K562 (cell line): ENCODE results near the gene SELL. TPM values are rescaled to one million over a fixed set of nuclear protein-coding genes. Genes with fewer than 3 reads are reported as not detected.

ENCODE experiments used
- CBX1 ChIP-seq: sonication (generic); IDR thresholded peaks from 2 replicates; pipeline ENCODE4 v1.6.1; 2016; ENCODE audit warnings: antibody characterized with exemption, low read depth, mild to moderate bottlenecking
- CXXC5 ChIP-seq: fragments of 250-450 bp; sonication (Bioruptor Pico); IDR thresholded peaks from 2 replicates; pipeline ENCODE4 v1.8.0; 2022; ENCODE audit warnings: inconsistent platforms, mild to moderate bottlenecking, moderate library complexity
- PHF20 ChIP-seq: fragments of 450-650 bp; IDR thresholded peaks from 2 replicates; pipeline ENCODE4 v1.6.1; 2018; ENCODE audit not compliant: partially characterized antibody
- XRCC3 ChIP-seq: fragments of 450-650 bp; IDR thresholded peaks from 2 replicates; pipeline ENCODE4 v1.6.1; 2017; ENCODE audit warnings: mild to moderate bottlenecking, moderate library complexity
- ZNF707 ChIP-seq: fragments of 250-450 bp; sonication (Bioruptor Pico); conservative IDR thresholded peaks from 2 replicates; pipeline ENCODE4 v1.8.0; 2022; ENCODE audit warnings: inconsistent platforms, mild to moderate bottlenecking, moderate library complexity
- polyA plus RNA-seq, 8 experiments: library from polyadenylated mRNA; depleted of rRNA in 4 of 8; stranded (reverse) in 5 of 8; unstranded in 3 of 8; fragments of >200 nt; fragmentation: Nextera tagmentation in 2 of 8; fragmentation: Illumina TruSeq in 1 of 8; extraction: Ambion mirVana in 2 of 8; extraction: Trizol in 1 of 8; gene quantifications; 2 replicates each; pipeline versions ENCODE4 v1.2.1 to v1.2.3, GENCODE V29; 2011 to 2014; ENCODE audit warnings: inconsistent platforms in 1 of 8, missing spikeins in 1 of 8
- total RNA-seq, 7 experiments: library from RNA; depleted of rRNA in 6 of 7; stranded (reverse); fragments of >200 nt in 6 of 7; fragmentation: Illumina TruSeq in 2 of 7; extraction: Trizol in 2 of 7; gene quantifications; 2 replicates each; pipeline versions ENCODE4 v1.2.1 to v1.2.3, GENCODE V29; 2011 to 2021; ENCODE audit warnings: low replicate concordance in 1 of 7
- TF ChIP-seq, protein P1 (sequence below): fragments of 250-450 bp; sonication (Bioruptor Pico); IDR thresholded peaks from 2 replicates; pipeline ENCODE4 v1.4.0; 2020; ENCODE audit warnings: mild to moderate bottlenecking, moderate library complexity
- TF ChIP-seq, protein P2 (sequence below): fragments of 450-650 bp; formaldehyde crosslinking; IDR thresholded peaks from 2 replicates; pipeline ENCODE4 v1.4.0; 2022; ENCODE audit warnings: mild to moderate bottlenecking, moderate library complexity
- TF ChIP-seq, protein P3 (sequence below): fragments of 450-650 bp; IDR thresholded peaks from 2 replicates; pipeline ENCODE4 v1.6.1; 2017; ENCODE audit warnings: antibody characterized with exemption

SELL gene
- total and polyA plus RNA-seq, 9 of the 15 experiments (the other 6 are each of a cell fraction or from before 2014, with no cell fraction given) = 0.51 TPM; not detected in 8

DNA sequence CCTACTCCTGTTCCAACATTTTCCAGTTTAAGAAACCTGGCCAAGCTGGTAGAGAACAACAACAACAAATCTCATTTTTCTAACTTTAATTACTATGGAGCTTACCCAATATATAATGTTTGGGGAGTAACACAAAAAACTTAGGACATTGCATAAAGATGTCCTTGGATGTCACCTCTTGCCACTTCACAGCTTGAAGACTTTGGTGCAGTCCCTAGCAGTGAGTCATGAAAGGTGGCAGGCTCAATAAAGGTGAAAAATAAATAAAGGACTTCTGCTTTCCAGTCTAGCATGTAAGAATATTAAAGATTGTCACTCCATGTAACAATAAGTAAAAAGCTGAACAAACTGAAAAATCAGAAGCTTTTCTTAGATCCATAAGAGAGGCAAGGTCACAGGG, 63.9 kb downstream of the SELL start (continued):
- TF ChIP-seq, protein P1, sequence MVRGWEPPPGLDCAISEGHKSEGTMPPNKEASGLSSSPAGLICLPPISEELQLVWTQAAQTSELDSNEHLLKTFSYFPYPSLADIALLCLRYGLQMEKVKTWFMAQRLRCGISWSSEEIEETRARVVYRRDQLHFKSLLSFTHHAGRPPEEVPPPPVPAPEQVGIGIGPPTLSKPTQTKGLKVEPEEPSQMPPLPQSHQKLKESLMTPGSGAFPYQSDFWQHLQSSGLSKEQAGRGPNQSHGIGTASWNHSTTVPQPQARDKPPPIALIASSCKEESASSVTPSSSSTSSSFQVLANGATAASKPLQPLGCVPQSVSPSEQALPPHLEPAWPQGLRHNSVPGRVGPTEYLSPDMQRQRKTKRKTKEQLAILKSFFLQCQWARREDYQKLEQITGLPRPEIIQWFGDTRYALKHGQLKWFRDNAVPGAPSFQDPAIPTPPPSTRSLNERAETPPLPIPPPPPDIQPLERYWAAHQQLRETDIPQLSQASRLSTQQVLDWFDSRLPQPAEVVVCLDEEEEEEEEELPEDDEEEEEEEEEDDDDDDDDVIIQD = no peak
- TF ChIP-seq, protein P2, sequence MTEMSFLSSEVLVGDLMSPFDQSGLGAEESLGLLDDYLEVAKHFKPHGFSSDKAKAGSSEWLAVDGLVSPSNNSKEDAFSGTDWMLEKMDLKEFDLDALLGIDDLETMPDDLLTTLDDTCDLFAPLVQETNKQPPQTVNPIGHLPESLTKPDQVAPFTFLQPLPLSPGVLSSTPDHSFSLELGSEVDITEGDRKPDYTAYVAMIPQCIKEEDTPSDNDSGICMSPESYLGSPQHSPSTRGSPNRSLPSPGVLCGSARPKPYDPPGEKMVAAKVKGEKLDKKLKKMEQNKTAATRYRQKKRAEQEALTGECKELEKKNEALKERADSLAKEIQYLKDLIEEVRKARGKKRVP = no peak
- no peak for TF ChIP-seq CBX1
- TF ChIP-seq, protein P3, sequence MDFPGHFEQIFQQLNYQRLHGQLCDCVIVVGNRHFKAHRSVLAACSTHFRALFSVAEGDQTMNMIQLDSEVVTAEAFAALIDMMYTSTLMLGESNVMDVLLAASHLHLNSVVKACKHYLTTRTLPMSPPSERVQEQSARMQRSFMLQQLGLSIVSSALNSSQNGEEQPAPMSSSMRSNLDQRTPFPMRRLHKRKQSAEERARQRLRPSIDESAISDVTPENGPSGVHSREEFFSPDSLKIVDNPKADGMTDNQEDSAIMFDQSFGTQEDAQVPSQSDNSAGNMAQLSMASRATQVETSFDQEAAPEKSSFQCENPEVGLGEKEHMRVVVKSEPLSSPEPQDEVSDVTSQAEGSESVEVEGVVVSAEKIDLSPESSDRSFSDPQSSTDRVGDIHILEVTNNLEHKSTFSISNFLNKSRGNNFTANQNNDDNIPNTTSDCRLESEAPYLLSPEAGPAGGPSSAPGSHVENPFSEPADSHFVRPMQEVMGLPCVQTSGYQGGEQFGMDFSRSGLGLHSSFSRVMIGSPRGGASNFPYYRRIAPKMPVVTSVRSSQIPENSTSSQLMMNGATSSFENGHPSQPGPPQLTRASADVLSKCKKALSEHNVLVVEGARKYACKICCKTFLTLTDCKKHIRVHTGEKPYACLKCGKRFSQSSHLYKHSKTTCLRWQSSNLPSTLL = no peak
- no peak for TF ChIP-seq CXXC5 (CRISPR knock-in tag)
- no peak for TF ChIP-seq PHF20
- no peak for TF ChIP-seq ZNF707
- TF ChIP-seq XRCC3 = no peak
